ENCODE measurements around the gene LAMA2. TPM values are rescaled to one million over a fixed set of nuclear protein-coding genes. Genes with fewer than 3 reads are reported as not detected.
"Not testable (repeated sequence)": the region's sequence is repeated elsewhere in the genome, so short reads cannot be mapped to it uniquely, and the experiment has no call there.

LAMA2 gene
- total RNA-seq, 2 donors from 2014 or later: 2.2 to 3.4 TPM

DNA sequence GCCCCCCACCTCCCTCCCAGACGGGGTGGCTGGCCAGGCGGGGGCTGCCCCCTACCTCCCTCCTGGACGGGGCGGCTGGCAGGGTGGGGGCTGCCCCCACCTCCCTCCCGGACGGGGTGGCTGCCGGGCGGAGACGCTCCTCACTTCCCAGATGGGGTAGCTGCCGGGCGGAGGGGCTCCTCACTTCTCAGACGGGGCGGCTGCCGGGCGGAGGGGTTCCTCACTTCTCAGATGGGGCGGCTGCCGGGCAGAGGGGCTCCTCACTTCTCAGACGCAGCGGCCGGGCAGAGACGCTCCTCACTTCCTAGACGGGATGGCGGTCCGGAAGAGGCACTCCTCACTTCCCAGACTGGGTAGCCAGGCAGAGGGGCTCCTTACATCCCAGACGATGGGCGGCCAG is 205.5 kb downstream of the LAMA2 start:
- H3K4me3 Mint-ChIP-seq; H3K9me3 ChIP-seq (ENCODE audit: control insufficient read depth, low read length, poor library complexity, severe bottlenecking); DNase-seq; H3K4me1 Mint-ChIP-seq; H3K36me3 Mint-ChIP-seq (ENCODE audit: low read depth); H3K27ac Mint-ChIP-seq; ATAC-seq: not testable (repeated sequence)
- peaks cover 24% of the 10 kb centered on the region for H3K27me3 Mint-ChIP-seq

DNA sequence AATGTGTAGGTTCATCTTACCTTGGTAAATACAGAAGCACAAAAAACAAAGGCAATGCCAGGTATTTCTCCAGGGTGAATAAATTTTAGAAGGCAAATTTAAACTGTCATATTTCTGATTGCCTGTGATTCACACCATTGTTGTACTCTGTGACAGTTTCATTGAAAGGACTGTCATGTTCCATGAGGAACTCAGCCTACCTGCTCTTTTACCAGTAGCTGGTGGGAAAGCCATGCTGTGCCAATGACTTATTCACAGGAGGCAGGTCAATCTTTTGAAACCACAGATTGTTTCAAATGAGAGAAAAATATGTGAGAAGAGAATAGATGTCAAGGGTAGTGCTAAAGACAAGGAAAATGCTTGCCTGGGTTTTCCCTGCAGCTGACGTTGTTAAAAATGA is 206.4 kb downstream of the LAMA2 start:
- H3K4me3 Mint-ChIP-seq: no peak overlapping the region
- no peak for ATAC-seq
- peaks cover 24% of the 10 kb centered on the region for H3K27me3 Mint-ChIP-seq
- no peaks in the 10 kb centered on the region for H3K36me3 Mint-ChIP-seq (ENCODE audit: low read depth)
- no peaks in the 10 kb centered on the region for H3K4me1 Mint-ChIP-seq
- H3K9me3 ChIP-seq (ENCODE audit: control insufficient read depth, low read length, poor library complexity, severe bottlenecking): no peaks in the 10 kb centered on the region
- H3K27ac Mint-ChIP-seq: no peak overlapping the region
- no peak for DNase-seq

GRCh38 chr6:129094147-129094546 is 211.2 kb downstream of the LAMA2 start:
- H3K27ac Mint-ChIP-seq: no peak overlapping the region
- H3K4me1 Mint-ChIP-seq: no peaks in the 10 kb centered on the region
- no peak for ATAC-seq
- H3K36me3 Mint-ChIP-seq (ENCODE audit: low read depth): no peaks in the 10 kb centered on the region
- no peaks in the 10 kb centered on the region for H3K9me3 ChIP-seq (ENCODE audit: control insufficient read depth, low read length, poor library complexity, severe bottlenecking)
- H3K4me3 Mint-ChIP-seq: no peak overlapping the region
- no peak for DNase-seq
- peaks cover 19% of the 10 kb centered on the region for H3K27me3 Mint-ChIP-seq

- Mint-ChIP-seq H3K4me1 (no peaks in the 10 kb centered on the region), H3K27ac (no peak overlapping the region), H3K4me3 (no peak overlapping the region), H3K27me3 (peaks cover 8% of the 10 kb centered on the region), H3K36me3 (ENCODE audit: low read depth) (no peaks in the 10 kb centered on the region)
- DNase-seq (no peak), ATAC-seq (no peak)
- H3K9me3 ChIP-seq (ENCODE audit: control insufficient read depth, low read length, poor library complexity, severe bottlenecking): no peaks in the 10 kb centered on the region
These were observed 213.8 kb downstream of the LAMA2 start for GRCh38 chr6:129096651-129097290.

DNA sequence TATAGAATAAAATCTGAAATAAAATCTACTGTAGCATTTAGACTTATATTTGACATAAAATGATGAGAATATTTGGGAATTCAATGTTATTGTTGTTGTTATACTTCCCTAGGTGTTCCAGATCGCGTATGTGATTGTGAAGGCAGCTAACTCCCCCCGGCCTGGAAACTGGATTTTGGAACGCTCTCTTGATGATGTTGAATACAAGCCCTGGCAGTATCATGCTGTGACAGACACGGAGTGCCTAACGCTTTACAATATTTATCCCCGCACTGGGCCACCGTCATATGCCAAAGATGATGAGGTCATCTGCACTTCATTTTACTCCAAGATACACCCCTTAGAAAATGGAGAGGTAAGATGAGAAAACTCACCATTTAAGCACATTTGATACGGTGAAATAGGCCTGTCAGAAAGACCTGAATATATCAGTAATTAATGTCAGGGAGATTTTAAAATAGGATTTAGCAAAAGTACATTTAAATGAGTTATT is 215.2 kb downstream of the LAMA2 start:
- H3K9me3 ChIP-seq (ENCODE audit: control insufficient read depth, low read length, poor library complexity, severe bottlenecking): no peaks in the 10 kb centered on the region
- Mint-ChIP-seq H3K36me3 (ENCODE audit: low read depth) (no peaks in the 10 kb centered on the region), H3K4me3 (no peak overlapping the region), H3K27me3 (peaks cover 4% of the 10 kb centered on the region), H3K27ac (peak overlapping the region; percentile 32), H3K4me1 (no peaks in the 10 kb centered on the region)
- no peak for ATAC-seq
- DNase-seq: no peak

- no peak for ATAC-seq
- Mint-ChIP-seq H3K27me3 (peaks cover 8% of the 10 kb centered on the region), H3K27ac (no peak overlapping the region), H3K36me3 (ENCODE audit: low read depth) (no peaks in the 10 kb centered on the region), H3K4me3 (no peak overlapping the region), H3K4me1 (no peaks in the 10 kb centered on the region)
- no peak for DNase-seq
- no peaks in the 10 kb centered on the region for H3K9me3 ChIP-seq (ENCODE audit: control insufficient read depth, low read length, poor library complexity, severe bottlenecking)
These were observed 216.8 kb downstream of the LAMA2 start for GRCh38 chr6:129099696-129100095.

DNA sequence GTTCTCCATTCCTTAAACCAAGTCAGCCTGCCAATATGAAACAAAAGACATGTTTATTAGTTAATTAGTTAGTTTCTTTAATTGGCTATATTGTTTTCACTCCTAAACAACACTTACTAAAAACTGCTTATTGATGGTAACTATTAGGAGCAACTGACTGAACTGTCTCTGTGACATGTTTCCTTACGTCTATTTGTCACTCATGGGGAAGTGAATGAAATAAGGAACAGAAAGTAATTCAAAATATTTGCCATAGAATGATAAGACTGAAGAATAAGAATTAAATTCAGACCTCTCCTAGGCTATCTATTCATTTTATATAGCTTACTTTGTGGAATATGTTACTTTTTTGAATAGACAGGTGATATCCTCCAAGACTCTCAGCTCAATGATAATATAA is 217.2 kb downstream of the LAMA2 start:
- no peaks in the 10 kb centered on the region for H3K4me1 Mint-ChIP-seq
- H3K4me3 Mint-ChIP-seq: no peak overlapping the region
- no peak for ATAC-seq
- no peaks in the 10 kb centered on the region for H3K9me3 ChIP-seq (ENCODE audit: control insufficient read depth, low read length, poor library complexity, severe bottlenecking)
- no peak for DNase-seq
- peaks cover 8% of the 10 kb centered on the region for H3K27me3 Mint-ChIP-seq
- H3K27ac Mint-ChIP-seq: no peak overlapping the region
- H3K36me3 Mint-ChIP-seq (ENCODE audit: low read depth): no peaks in the 10 kb centered on the region

DNA sequence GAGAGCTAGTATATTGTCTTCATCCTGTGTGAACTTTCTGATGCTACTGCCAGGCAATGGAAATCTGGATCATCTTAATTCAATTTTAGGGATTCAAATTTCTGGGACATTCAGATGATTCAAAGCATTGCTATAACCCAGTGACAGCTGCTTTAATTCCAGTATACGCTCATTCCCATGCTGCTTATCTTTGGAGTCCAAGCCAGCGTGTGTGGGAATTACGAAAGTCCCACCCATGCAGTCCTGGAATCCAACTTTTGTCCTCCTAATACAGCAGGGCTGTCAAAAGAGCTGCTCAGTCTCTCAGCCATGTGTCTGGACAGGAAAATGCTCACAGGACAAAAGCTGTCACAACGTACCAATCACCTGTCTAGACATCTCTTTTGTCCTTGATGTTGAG is 219.8 kb downstream of the LAMA2 start:
- Mint-ChIP-seq H3K27me3 (peaks cover 13% of the 10 kb centered on the region), H3K4me1 (peaks cover 5% of the 10 kb centered on the region), H3K36me3 (ENCODE audit: low read depth) (no peaks in the 10 kb centered on the region), H3K4me3 (no peak overlapping the region), H3K27ac (no peak overlapping the region)
- DNase-seq: no peak
- H3K9me3 ChIP-seq (ENCODE audit: control insufficient read depth, low read length, poor library complexity, severe bottlenecking): no peaks in the 10 kb centered on the region
- ATAC-seq: no peak

GRCh38 chr6:129104131-129104530 is 221.2 kb downstream of the LAMA2 start:
- Mint-ChIP-seq H3K27me3 (peaks cover 18% of the 10 kb centered on the region), H3K36me3 (ENCODE audit: low read depth) (no peaks in the 10 kb centered on the region), H3K27ac (no peak overlapping the region), H3K4me3 (no peak overlapping the region), H3K4me1 (peaks cover 5% of the 10 kb centered on the region)
- H3K9me3 ChIP-seq (ENCODE audit: control insufficient read depth, low read length, poor library complexity, severe bottlenecking): no peaks in the 10 kb centered on the region
- ATAC-seq: no peak
- no peak for DNase-seq

GRCh38 chr6:129104560-129104959 is 221.6 kb downstream of the LAMA2 start:
- H3K4me3 Mint-ChIP-seq: no peak overlapping the region
- no peaks in the 10 kb centered on the region for H3K36me3 Mint-ChIP-seq (ENCODE audit: low read depth)
- ATAC-seq (no peak), DNase-seq (no peak)
- H3K27me3 Mint-ChIP-seq: peaks cover 19% of the 10 kb centered on the region
- no peak overlapping the region for H3K27ac Mint-ChIP-seq
- peaks cover 5% of the 10 kb centered on the region for H3K4me1 Mint-ChIP-seq
- no peaks in the 10 kb centered on the region for H3K9me3 ChIP-seq (ENCODE audit: control insufficient read depth, low read length, poor library complexity, severe bottlenecking)

DNA sequence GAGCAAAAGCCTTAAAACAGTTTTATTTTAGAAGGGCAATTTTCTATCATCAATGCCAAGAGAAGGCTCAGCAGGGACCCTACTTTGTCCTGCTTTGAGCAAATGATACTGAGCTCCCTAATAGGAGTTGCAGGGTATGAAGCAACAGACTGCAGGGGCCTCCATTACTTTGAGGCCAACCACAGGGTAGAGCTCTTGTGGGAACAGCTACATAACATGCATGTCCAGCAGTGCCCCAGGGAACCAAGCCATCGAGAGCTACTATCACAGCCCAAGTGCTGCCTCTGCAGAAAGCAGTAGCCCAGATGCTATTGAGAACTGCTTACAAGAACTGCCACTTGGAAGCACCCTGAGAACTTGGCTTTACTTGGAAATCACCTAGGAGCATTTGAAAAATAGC is 222.1 kb downstream of the LAMA2 start:
- Mint-ChIP-seq H3K27me3 (peaks cover 19% of the 10 kb centered on the region), H3K4me1 (peaks cover 5% of the 10 kb centered on the region), H3K27ac (no peak overlapping the region), H3K4me3 (no peak overlapping the region), H3K36me3 (ENCODE audit: low read depth) (no peaks in the 10 kb centered on the region)
- ATAC-seq: no peak
- H3K9me3 ChIP-seq (ENCODE audit: control insufficient read depth, low read length, poor library complexity, severe bottlenecking): no peaks in the 10 kb centered on the region
- DNase-seq: no peak

DNA sequence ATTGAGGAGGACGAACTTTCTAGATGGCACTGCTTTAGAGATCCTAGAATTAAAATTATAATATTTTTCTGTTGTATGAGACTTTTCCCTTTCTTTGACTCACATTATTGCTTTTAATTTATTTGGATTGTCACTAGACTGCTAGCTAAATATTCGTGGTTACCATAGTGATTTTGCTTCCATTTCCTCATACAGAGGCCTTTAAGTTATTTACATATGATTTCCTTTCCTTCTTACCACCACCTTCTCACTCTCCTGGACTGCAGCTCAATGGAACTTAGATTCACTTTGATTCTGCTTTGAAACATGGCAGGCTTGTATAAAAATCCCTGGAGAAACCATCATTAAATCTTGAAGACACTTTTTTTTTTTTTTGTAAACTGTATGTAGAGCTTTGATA is 222.9 kb downstream of the LAMA2 start:
- H3K27ac Mint-ChIP-seq: no peak overlapping the region
- H3K4me3 Mint-ChIP-seq: no peak overlapping the region
- H3K4me1 Mint-ChIP-seq: peaks cover 5% of the 10 kb centered on the region
- ATAC-seq (no peak), DNase-seq (no peak)
- H3K9me3 ChIP-seq (ENCODE audit: control insufficient read depth, low read length, poor library complexity, severe bottlenecking): no peaks in the 10 kb centered on the region
- H3K36me3 Mint-ChIP-seq (ENCODE audit: low read depth): no peaks in the 10 kb centered on the region
- H3K27me3 Mint-ChIP-seq: peaks cover 19% of the 10 kb centered on the region

DNA sequence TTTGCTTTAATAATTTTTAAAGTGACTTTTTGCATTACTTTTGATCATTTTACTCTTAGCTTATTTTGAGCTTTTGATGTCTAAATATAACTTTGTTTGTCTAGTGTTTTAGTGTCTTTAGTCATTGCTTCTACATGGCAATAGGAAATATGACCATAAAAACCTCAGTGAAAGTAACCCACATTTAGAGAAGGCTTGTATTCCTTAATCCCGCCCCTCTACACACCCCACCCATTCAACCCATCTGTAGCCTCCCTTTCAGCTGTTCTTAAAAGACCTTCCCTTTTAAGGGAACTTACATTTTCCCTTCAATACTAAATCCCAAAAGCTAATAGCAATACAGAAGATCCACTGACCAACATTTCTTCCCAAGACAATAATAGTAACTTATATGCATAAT is 225.4 kb downstream of the LAMA2 start:
- no peak for ATAC-seq
- DNase-seq: no peak
- no peaks in the 10 kb centered on the region for H3K9me3 ChIP-seq (ENCODE audit: control insufficient read depth, low read length, poor library complexity, severe bottlenecking)
- Mint-ChIP-seq H3K27me3 (peaks cover 22% of the 10 kb centered on the region), H3K4me1 (peaks cover 5% of the 10 kb centered on the region), H3K27ac (no peak overlapping the region), H3K36me3 (ENCODE audit: low read depth) (no peaks in the 10 kb centered on the region), H3K4me3 (no peak overlapping the region)

GRCh38 chr6:129110690-129111343 is 227.9 kb downstream of the LAMA2 start:
- no peak for ATAC-seq

More at GRCh38 chr6:129110690-129111343, 227.9 kb downstream of the LAMA2 start:
- H3K9me3 ChIP-seq (ENCODE audit: control insufficient read depth, low read length, poor library complexity, severe bottlenecking): no peaks in the 10 kb centered on the region
- Mint-ChIP-seq H3K27me3 (peaks cover 18% of the 10 kb centered on the region), H3K27ac (no peak overlapping the region), H3K36me3 (ENCODE audit: low read depth) (no peaks in the 10 kb centered on the region), H3K4me3 (no peak overlapping the region), H3K4me1 (peaks cover 4% of the 10 kb centered on the region)
- DNase-seq: no peak

Measured in T-helper 17 cell (primary cell).